ENCODE measurements around the gene NEURL4. TPM values are rescaled to one million over a fixed set of nuclear protein-coding genes. Genes with fewer than 3 reads are reported as not detected.

NEURL4 gene
- polyA plus RNA-seq, 2 of the 4 experiments (the other 2 are of a cell fraction) = 12.2 to 50.4 TPM

GRCh38 chr17:7313088-7313889, 15.8 kb downstream of the NEURL4 start (continued):
- no peak for TF ChIP-seq MYC (IDR thresholded peaks at IDR 0.05; ENCODE audit: borderline replicate concordance, low read length)
- TF ChIP-seq, protein P1, sequence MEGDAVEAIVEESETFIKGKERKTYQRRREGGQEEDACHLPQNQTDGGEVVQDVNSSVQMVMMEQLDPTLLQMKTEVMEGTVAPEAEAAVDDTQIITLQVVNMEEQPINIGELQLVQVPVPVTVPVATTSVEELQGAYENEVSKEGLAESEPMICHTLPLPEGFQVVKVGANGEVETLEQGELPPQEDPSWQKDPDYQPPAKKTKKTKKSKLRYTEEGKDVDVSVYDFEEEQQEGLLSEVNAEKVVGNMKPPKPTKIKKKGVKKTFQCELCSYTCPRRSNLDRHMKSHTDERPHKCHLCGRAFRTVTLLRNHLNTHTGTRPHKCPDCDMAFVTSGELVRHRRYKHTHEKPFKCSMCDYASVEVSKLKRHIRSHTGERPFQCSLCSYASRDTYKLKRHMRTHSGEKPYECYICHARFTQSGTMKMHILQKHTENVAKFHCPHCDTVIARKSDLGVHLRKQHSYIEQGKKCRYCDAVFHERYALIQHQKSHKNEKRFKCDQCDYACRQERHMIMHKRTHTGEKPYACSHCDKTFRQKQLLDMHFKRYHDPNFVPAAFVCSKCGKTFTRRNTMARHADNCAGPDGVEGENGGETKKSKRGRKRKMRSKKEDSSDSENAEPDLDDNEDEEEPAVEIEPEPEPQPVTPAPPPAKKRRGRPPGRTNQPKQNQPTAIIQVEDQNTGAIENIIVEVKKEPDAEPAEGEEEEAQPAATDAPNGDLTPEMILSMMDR (IDR thresholded peaks at IDR 0.05) = no peak
- TF ChIP-seq, protein P2, sequence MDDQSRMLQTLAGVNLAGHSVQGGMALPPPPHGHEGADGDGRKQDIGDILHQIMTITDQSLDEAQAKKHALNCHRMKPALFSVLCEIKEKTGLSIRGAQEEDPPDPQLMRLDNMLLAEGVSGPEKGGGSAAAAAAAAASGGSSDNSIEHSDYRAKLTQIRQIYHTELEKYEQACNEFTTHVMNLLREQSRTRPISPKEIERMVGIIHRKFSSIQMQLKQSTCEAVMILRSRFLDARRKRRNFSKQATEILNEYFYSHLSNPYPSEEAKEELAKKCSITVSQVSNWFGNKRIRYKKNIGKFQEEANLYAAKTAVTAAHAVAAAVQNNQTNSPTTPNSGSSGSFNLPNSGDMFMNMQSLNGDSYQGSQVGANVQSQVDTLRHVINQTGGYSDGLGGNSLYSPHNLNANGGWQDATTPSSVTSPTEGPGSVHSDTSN (IDR thresholded peaks at IDR 0.05) = peak; percentile 70
- no peak for TF ChIP-seq NFE2L2 (conservative IDR thresholded peaks at IDR 0.05; ENCODE audit: low read length)
- no peak for TF ChIP-seq HES2 (IDR thresholded peaks at IDR 0.05)
- no peak for TF ChIP-seq RFX5 (IDR thresholded peaks at IDR 0.05)

DNA sequence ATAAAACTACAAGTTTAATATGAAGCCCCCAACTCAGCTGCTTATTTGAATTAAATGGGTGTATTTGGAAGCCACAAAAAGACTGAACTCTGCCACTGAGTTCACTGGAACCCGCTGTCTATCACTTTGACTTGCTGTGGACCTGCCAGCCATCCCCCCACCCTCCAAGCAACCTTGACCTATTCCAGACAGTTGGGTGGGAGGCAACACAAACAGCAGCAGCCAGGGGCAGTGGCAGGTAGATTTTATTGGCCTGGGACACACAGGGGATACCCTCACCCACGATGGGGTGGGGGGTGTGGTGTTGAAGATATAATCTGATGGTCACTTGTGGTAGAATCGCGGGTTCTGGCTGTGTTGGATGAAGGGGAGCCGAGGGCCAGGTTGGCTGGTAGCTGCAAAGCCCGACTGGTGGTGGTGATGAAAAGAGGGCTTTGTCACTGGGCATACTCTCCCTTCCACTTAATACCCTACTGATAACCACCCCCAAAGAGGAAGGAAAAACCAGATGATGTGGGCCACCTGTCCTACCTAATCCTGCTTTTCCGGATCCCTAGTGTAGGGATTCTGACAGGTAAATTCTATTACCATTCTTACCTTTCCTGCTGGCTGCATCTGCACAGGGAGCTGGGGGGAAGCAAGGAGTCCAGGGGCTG, 16.6 kb downstream of the NEURL4 start:
- TF ChIP-seq RFX5 (IDR thresholded peaks at IDR 0.05) (no peak), FOXS1 (CRISPR knock-in tag; IDR thresholded peaks at IDR 0.05) (no peak), JUN (IDR thresholded peaks at IDR 0.05) (peak in 1 of 2 experiments; percentile 46; a peak in 2 of 5 replicates), CHD2 (IDR thresholded peaks at IDR 0.05; ENCODE audit: low read length, partially characterized antibody) (no peak), EHF (CRISPR knock-in tag; IDR thresholded peaks at IDR 0.05) (0 out of 2 replicates have a peak, but pooled peaks have one; percentile 15), POLR2A (IDR thresholded peaks at IDR 0.05; ENCODE audit: low read length) (peak; percentile 16; the same call in 1 of the 2 replicates)
- TF ChIP-seq, protein P3, sequence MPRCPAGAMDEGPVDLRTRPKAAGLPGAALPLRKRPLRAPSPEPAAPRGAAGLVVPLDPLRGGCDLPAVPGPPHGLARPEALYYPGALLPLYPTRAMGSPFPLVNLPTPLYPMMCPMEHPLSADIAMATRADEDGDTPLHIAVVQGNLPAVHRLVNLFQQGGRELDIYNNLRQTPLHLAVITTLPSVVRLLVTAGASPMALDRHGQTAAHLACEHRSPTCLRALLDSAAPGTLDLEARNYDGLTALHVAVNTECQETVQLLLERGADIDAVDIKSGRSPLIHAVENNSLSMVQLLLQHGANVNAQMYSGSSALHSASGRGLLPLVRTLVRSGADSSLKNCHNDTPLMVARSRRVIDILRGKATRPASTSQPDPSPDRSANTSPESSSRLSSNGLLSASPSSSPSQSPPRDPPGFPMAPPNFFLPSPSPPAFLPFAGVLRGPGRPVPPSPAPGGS (IDR thresholded peaks at IDR 0.05) = peak; percentile 32; the same call in 1 of the 3 replicates
- TF ChIP-seq, protein P4, sequence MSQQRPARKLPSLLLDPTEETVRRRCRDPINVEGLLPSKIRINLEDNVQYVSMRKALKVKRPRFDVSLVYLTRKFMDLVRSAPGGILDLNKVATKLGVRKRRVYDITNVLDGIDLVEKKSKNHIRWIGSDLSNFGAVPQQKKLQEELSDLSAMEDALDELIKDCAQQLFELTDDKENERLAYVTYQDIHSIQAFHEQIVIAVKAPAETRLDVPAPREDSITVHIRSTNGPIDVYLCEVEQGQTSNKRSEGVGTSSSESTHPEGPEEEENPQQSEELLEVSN (IDR thresholded peaks at IDR 0.05; ENCODE audit: borderline replicate concordance, low read depth) = no peak
- TF ChIP-seq, protein P1 (IDR thresholded peaks at IDR 0.05) = no peak
- TF ChIP-seq, protein P2 (IDR thresholded peaks at IDR 0.05) = no peak
- ATAC-seq = no peak
- no peak for DNase-seq (ENCODE audit: low read depth in 1 of 2, low spot score in 1 of 2)
- Histone ChIP-seq H3K27ac (0 out of 6 replicates have a peak overlapping the region, but pooled peaks of 1 of the 2 experiments have one; percentile 6), H3K4me2 (peak overlapping the region; percentile 90), H3K4me3 (no peak overlapping the region), H3K4me1 (peaks cover 57% of the 10 kb centered on the region), H3K9me3 (no peaks in the 10 kb centered on the region)
- no peak for FAIRE-seq
- ChIA-PET POLR2A (interaction anchor here (1.0 to 4.0 kb wide), 5 partner anchors 9 to 91 kb away, joined by 3 to 22 read pairs (median 4); partner anchors contain the start of genes NEURL4 and TMEM256), CTCF (interaction anchor here (0.8 to 6.1 kb wide), 10 partner anchors 9 to 92 kb away, joined by 3 to 58 read pairs (median 5); partner anchors contain the start of gene SLC2A4)
- WGBS (ENCODE audit: missing lambda C conversion rate) = 72% methylated on average over 7 of the region's 7 CpGs
